LNCAP (cell line): Measurements from ENCODE around the gene TCP11L1.

Experiments
- TF ChIP-seq, protein P1 (sequence below): fragments of 450-650 bp; IDR thresholded peaks from 2 replicates; pipeline ENCODE4 v1.5.1; 2017; ENCODE audit warnings: mild to moderate bottlenecking

Gene TCP11L1

DNA sequence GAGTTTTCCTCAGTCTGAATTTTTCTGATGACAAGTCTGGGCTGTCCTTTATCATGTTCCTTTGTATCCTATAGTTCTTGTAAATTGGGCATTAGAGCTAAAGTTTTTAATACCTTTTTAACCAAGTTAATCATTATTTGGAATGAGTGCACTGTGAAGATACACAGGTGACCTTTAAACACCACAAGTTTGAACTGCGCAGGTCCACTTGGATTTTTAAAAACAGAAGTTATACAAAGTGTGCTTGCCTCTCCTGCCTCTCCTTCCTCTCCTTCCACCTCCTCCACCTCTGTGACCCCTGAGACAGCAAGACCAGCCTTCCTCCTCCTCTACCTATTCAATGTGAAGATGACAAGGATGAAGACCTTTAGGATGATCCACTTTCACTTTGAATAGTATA is 4.4 kb upstream of the TCP11L1 start:
- TF ChIP-seq, protein P1, sequence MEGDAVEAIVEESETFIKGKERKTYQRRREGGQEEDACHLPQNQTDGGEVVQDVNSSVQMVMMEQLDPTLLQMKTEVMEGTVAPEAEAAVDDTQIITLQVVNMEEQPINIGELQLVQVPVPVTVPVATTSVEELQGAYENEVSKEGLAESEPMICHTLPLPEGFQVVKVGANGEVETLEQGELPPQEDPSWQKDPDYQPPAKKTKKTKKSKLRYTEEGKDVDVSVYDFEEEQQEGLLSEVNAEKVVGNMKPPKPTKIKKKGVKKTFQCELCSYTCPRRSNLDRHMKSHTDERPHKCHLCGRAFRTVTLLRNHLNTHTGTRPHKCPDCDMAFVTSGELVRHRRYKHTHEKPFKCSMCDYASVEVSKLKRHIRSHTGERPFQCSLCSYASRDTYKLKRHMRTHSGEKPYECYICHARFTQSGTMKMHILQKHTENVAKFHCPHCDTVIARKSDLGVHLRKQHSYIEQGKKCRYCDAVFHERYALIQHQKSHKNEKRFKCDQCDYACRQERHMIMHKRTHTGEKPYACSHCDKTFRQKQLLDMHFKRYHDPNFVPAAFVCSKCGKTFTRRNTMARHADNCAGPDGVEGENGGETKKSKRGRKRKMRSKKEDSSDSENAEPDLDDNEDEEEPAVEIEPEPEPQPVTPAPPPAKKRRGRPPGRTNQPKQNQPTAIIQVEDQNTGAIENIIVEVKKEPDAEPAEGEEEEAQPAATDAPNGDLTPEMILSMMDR: no peak

DNA sequence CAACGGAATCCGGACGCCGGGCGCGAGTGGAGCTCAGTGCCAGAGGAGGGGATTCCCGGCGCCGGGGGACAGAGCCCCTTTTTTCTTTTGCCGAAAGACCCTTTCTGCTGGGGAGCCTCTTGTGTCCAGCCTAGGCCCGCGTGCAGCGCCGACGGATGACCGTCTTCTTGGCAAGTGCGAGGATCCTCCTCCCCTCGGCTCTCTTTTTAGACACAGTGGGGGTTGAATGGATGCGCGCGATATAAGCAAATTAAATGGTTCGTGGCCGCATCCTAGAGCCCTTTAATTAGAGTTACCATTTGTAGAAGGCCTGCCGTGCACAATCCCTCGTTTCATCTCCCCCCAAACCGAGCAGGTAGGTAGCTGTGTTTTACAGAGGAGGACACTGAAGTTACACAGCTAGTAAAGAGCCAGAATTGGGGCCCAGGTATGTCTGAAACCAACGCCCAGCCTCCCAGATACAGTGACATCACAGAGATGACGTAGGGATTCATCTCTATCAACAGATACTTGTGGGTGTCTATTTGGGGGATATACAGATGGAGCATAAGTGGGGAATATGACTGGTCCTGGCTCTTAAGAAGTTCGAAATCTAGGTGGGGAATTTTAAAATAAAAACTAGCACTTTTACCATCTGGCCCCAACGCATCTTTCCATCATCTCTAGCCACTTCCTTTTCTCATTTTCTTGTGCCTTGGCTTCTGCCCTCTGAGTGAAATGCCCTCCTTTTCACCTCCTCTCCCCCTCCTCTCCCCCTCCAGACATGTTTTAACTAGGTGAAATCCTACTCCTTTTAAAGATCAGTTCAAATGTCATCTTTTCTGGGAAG is 875 bp downstream of the TCP11L1 start:
- TF ChIP-seq, protein P1: no peak

DNA sequence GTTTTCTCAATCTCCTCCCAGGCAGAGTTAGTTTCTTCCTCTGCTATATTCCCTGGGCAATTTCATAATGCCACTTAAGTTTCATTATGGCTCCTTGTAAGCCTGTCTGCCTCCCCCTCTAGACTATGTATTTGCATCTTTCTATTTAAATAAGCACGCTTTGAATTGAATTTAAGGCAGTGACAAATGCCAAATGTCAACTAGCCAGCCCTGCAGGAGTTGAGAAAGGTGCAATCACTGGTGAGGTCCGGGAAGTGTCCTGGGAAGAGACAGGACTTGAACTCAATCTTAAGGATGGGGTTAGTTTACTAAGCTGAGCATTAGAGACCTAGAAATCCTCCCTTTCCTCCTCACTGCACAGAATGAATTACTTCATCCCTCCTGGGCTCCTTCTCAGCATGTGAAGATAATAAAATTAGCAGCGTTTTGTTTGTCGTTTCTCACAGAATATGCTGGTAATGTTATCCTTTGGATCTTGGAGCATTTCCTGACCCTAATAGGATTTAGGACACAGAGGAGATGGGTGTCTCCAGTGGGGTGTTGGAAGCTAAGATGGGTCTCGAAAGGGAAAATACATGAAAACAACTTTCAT is 1.6 kb downstream of the TCP11L1 start:
- TF ChIP-seq, protein P1: no peak

DNA sequence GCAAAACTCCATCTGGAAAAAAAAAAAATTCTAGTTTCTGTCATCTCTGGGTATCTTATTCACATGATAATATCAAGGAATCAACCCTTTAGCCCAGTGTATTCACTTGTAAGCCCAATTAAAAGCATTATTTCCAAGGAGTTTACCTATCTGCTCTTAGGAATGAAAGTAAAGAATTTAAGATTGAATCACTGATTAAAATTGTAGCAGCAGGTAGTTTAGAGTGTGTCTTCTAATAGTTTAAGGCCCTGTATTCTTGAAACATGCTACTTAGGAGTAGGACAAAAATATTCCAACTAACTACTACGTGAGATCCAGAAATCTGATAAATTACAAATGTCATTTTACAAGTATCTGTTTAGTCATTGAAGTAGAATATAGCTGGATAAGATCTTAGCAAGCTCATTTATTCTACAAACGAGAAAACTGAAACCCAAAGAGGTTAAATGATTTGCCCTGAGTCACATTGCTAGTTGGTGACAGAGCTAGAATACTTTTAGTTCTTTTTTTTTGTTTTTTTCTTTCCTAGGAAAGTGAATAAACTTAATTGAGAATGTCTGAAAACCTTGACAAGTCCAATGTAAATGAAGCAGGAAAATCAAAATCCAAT is 4.0 kb downstream of the TCP11L1 start:
- TF ChIP-seq, protein P1: no peak

DNA sequence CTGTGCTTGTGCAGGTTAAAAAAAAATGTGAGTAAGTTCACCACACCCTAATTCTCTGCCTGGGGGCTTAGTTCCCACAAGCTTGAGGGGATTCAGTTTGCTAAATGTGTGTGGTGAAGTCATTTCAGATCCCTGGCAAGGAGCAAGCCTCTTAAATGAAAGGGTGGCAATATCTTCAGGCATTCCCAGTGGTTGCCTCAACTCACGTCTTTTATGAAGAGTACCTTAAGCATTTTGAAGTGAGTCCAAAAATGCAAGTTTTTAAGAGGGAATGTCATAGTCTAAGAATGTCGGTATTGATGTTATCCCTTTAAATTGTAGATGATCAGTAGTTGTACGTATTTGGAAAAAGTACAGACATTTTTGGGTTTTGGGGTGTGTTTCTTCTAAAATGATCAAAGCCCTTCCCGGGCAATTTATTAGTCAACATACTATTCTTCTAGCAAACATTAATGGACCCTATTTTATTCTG is 4.9 kb downstream of the TCP11L1 start:
- TF ChIP-seq, protein P1: no peak

DNA sequence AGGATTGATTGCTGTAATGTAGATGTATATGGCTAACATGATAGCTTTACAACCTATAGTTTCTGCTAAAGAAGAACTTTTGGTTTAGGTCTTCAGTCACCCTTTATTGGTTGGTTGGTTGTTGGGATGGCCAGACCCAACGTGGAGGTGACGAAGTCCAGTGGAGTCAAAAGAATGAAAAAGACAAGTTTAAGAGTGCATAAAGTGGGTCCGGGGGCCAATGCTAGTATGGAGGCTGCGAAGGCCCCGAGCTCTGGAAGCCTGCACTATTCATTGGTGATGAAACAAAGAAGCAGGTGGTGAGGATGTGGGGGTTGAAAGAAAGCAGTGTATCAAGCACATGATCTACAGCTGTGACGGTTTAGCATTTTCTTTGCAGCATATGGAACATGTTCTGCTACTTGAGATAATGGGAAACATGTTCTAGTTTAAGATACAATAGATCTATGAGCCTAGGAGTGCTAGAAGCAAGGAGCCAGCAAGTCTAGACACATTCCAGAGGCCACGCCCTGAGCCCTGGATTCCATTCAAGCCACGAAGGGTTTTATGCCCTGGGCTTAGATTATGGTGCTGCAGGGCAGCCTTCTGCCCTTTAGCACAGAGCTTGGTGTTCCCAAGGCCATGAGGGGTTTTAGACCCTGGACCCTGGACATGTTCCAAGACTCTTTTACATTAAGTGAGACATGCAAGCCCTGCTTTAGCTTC is 6.3 kb downstream of the TCP11L1 start:
- TF ChIP-seq, protein P1: no peak

DNA sequence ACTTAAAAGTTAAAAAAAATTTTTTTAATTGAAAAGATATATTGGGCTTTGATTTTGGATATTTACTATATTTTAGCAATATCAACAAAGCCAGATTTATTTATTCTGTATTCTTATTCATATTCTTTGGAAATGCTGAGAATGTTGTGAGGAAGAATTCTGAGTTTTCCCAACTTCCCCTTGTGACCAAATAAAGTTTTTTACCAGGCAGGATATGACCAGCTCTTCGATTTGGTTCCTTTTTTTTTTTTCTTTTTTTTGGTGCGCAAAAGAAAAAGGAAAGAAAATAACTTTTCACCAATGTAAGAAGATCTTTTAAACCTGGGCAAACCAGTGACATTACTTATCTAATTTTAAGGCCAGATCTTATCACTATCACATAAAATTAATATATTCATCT is 12.9 kb downstream of the TCP11L1 start:
- TF ChIP-seq, protein P1: no peak
